ENCODE data around the gene ANGPTL2. TPM values are rescaled to one million over a fixed set of nuclear protein-coding genes. Genes with fewer than 3 reads are reported as not detected.

ANGPTL2 gene
- total and polyA plus RNA-seq, 2 of the 4 experiments (the other 2 are of a cell fraction), result 9.5 to 25.1 TPM

DNA sequence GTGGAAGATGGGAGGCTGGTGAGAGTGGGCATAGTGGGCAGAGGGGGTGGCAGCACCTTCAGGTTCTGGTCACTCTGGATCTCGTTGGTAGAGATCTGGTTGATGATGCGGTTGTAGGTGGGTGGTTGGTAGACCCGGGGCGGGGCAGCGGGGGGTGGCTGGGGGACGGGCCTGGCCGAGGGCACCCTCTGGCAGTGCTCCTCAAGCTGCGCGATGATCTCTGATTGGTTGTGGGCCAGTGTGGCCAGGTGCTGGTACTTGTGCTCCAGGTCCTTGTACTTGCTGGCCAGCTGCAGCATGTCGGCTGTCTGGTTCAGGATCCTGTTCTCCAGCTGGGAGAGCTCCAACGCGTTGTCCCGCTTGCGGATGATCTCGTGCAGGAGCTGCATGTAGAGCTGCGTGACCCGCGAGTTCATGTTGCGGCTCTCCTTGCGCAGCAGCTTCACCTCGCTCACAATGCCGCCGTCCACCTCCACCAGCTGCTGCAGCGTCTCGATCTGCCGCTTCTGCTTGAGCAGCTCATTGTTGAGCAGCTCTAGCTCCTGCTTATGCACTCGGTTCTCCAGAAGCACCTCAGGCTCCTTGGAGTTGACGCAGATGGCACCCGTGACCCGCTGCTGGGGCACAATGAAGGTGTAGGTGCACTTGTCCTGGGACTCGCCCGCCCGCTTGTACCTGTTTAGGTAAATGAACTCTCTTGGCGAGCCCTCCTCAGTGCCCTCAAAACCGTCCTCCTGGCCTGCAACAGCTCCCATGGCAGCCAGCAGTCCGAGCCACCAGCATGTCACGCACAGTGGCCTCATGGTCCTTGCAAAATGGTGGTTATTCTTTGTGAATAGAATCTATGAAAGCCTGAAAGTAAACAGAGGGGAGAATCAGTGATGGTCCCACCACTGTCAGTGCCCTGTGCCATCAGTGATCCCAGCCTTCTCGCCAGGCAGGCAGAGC, 14.2 kb downstream of the ANGPTL2 start:
- peaks cover 50% of the 10 kb centered on the region for H4K20me1 ChIP-seq (ENCODE audit: insufficient read depth, low read length)
- in situ Hi-C loops (cut with MboI; ENCODE audit: low sequenced_read_pairs), result no loop called here

More for the DNA sequence above, 14.2 kb downstream of the ANGPTL2 start:
- intact Hi-C loops (cut with micrococcal nuclease) (no loop called here), dilution Hi-C loops (cut with HindIII; ENCODE audit: low sequenced_read_pairs, unreplicated experiment) (no loop called here)
- TF ChIP-seq RFX5 (IDR thresholded peaks at IDR 0.05; ENCODE audit: low read depth, low read length), result no peak
- no peak for TF ChIP-seq MAFK (IDR thresholded peaks at IDR 0.05; ENCODE audit: low read depth, low read length)
- TF ChIP-seq POLR2A (IDR thresholded peaks at IDR 0.05; ENCODE audit: low read depth, low read length), result no peak
- TF ChIP-seq MAZ (IDR thresholded peaks at IDR 0.05; ENCODE audit: borderline replicate concordance, low read depth, low read length), result no peak
- TF ChIP-seq CHD1 (IDR thresholded peaks at IDR 0.05; ENCODE audit: low read depth, low read length), result no peak
- no peak for TF ChIP-seq CEBPB (IDR thresholded peaks at IDR 0.05; ENCODE audit: low read depth, low read length)
- Histone ChIP-seq H3K79me1 (ENCODE audit: low read depth in 1 of 2, low read length in 2 of 2) (peaks cover 3 to 38% of the 10 kb centered on the region in 2 experiments; a peak in 3 of 4 replicates), H3K4me2 (ENCODE audit: low read depth, low read length) (no peak overlapping the region), H3K9me1 (ENCODE audit: insufficient read depth, low read length) (peaks cover 11% of the 10 kb centered on the region), H3K14ac (replicated peaks; ENCODE audit: low read depth, low read length) (no peak overlapping the region), H4K8ac (ENCODE audit: low read depth in 2 of 2, low read length in 2 of 2) (no peak overlapping the region), H3K18ac (ENCODE audit: low read depth, low read length) (no peak overlapping the region), H4K91ac (ENCODE audit: insufficient read depth, low read depth, low read length) (no peak overlapping the region), H3K27me3 (ENCODE audit: control insufficient read depth, insufficient read depth, low read length) (no peaks in the 10 kb centered on the region), H4K5ac (ENCODE audit: low read depth, low read length) (no peak overlapping the region), H2BK15ac (ENCODE audit: low read depth, low read length) (no peak overlapping the region), H3K23ac (ENCODE audit: low read depth, low read length) (no peak overlapping the region), H3K9ac (ENCODE audit: low read depth, low read length) (no peak overlapping the region), H2BK120ac (ENCODE audit: low read depth, low read length) (no peak overlapping the region), H2BK5ac (ENCODE audit: low read depth, low read length, poor library complexity, severe bottlenecking) (no peak overlapping the region), H3K9me3 (ENCODE audit: control insufficient read depth, insufficient read depth, low read length) (no peaks in the 10 kb centered on the region), H3K4me1 (ENCODE audit: control insufficient read depth, insufficient read depth, low read length) (peaks cover 15% of the 10 kb centered on the region), H2AK9ac (replicated peaks; ENCODE audit: low read depth, low read length, poor library complexity) (no peak overlapping the region), H3K4ac (ENCODE audit: low read depth, low read length) (no peak overlapping the region), H2AK5ac (ENCODE audit: low read depth, low read length) (no peak overlapping the region), H3K4me3 (ENCODE audit: insufficient read depth, low read depth, low read length) (no peak overlapping the region), H3K27ac (ENCODE audit: insufficient read depth, low read length) (no peak overlapping the region), H3K36me3 (ENCODE audit: control insufficient read depth, insufficient read depth, low read length) (peaks cover 71% of the 10 kb centered on the region), H2AFZ (replicated peaks; ENCODE audit: low read length, poor library complexity) (no peak overlapping the region), H3K56ac (ENCODE audit: extremely low read depth, insufficient read depth, low read length) (no peak overlapping the region), H2BK20ac (ENCODE audit: low read depth, low read length) (no peak overlapping the region)
- no TSS peak for BruUV-seq (replicated peaks)
- 93% methylated on average over 25 of the region's 38 CpGs; no CpG with 5 or more reads in 1 of the 2 experiments for WGBS, 2 experiments (ENCODE audit: extremely low coverage in 2 of 2, insufficient read length in 1 of 2)
- no peak for ATAC-seq (ENCODE audit: low read depth)
- POLR2A ChIA-PET (ENCODE audit: unreplicated experiment), result no interaction called here
- CTCF ChIA-PET, result no interaction called here
- no peak for DNase-seq
